Fibroblast of pulmonary artery (primary cell): ENCODE results near the gene AFF4.
A peak's percentile ranks its signal among the peaks of the same experiment; 100 is the strongest.

ENCODE experiments used
- DNase-seq: peaks from one replicate; pipeline ENCODE4 v3.0.0-alpha.2; 2010; ENCODE audit warnings: low read depth
- H3K4me3 ChIP-seq: replicated peaks from 2 replicates; pipeline ENCODE4 v1.5.1; 2011; ENCODE audit warnings: low read depth, mild to moderate bottlenecking, control low read depth, low read length, moderate library complexity
- CTCF ChIP-seq: IDR thresholded peaks from 2 replicates; pipeline ENCODE4 v1.5.1; 2011; ENCODE audit warnings: mild to moderate bottlenecking, control low read depth, low read length, inconsistent platforms; ENCODE audit errors: missing control alignments

AFF4 gene

GRCh38 chr5:132886064-132886823 is 77.2 kb downstream of the AFF4 start:
- no peak for TF ChIP-seq CTCF
- no peak for DNase-seq
- H3K4me3 ChIP-seq = no peak overlapping the region

DNA sequence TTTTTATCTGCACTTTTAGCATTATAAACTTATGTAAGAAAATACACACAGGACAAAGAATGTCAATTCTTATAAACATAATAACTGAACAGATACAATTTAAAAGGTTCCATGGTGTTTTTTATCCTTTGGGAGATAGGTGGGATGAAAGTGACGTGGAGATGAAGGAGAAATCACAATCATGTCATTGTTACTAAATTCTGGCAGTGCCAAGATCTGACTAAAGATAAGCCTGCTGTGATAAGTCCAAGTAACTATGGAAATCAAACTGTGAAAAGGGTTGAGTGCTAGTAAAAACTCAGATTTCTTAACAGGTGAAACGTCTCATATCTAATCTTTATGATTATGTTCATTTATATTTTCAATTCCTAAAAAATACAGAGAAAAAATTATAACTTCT is 78.9 kb downstream of the AFF4 start:
- no peak overlapping the region for H3K4me3 ChIP-seq
- DNase-seq = no peak
- TF ChIP-seq CTCF = no peak

GRCh38 chr5:132883261-132883834 is 80.1 kb downstream of the AFF4 start:
- peak; percentile 85 for DNase-seq
- H3K4me3 ChIP-seq = no peak overlapping the region
- peak; percentile 79 for TF ChIP-seq CTCF

GRCh38 chr5:132877938-132878337 is 85.5 kb downstream of the AFF4 start:
- DNase-seq = peak; percentile 54

GRCh38 chr5:132877466-132877865 is 86.0 kb downstream of the AFF4 start:
- H3K4me3 ChIP-seq = no peak overlapping the region
- TF ChIP-seq CTCF = no peak
- DNase-seq = no peak

More at GRCh38 chr5:132877938-132878337, 85.5 kb downstream of the AFF4 start:
- no peak overlapping the region for H3K4me3 ChIP-seq
- no peak for TF ChIP-seq CTCF

DNA sequence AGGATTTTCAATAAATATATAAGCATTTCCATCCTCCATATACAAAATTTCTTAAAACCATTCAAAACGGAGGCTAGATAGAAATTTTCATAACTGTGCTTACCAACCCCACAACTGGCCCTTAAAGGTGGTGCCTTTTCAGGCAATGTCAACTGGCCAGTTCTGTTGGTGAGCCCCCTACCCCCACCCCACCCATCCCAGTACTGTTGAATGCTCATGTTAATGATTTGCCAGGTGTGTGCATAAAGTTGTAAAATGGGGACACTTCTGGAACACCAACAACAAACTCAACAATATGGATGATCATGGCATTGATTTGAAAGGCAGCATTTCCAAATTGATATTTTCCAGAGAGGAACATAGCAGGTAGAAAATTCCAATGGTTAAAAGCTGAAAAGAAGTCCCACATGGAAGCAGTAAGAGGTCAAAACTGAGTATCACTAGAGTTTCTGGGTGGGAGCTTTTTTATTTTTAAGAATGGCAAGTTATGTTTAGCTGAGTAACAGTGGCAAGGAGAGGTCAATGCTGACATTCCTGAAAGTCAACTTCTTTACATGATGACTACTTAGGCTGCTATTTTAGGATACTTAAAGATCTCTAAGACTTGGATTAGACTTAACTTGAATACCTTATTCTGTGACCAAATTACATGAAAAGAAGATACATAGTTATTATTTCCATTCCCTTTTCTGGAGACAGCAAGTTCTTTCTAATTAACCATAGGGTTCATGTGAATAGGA is 87.2 kb downstream of the AFF4 start:
- H3K4me3 ChIP-seq = no peak overlapping the region
- TF ChIP-seq CTCF = no peak
- no peak for DNase-seq
